Effector CD4-positive, alpha-beta T cell (primary cell): Measurements from ENCODE around the gene UFD1.

Source experiments
- DNase-seq: peaks from one replicate; pipeline ENCODE4 v3.0.0-alpha.2; 2020

UFD1 gene

GRCh38 chr22:19515654-19516377 lies 36.8 kb upstream of the UFD1 start:
- DNase-seq, result no peak

GRCh38 chr22:19514831-19515565 lies 36.0 kb upstream of the UFD1 start:
- no peak for DNase-seq

- no peak for DNase-seq
Observed at GRCh38 chr22:19513823-19514222, 34.8 kb upstream of the UFD1 start.

GRCh38 chr22:19510919-19511341 lies 31.9 kb upstream of the UFD1 start:
- no peak for DNase-seq

GRCh38 chr22:19509923-19510322 lies 30.9 kb upstream of the UFD1 start:
- no peak for DNase-seq

GRCh38 chr22:19509191-19509590 lies 30.2 kb upstream of the UFD1 start:
- DNase-seq, result no peak

GRCh38 chr22:19508024-19508776 lies 29.2 kb upstream of the UFD1 start:
- DNase-seq, result no peak

GRCh38 chr22:19507534-19507861 lies 28.5 kb upstream of the UFD1 start:
- no peak for DNase-seq

- DNase-seq, result no peak
Observed at GRCh38 chr22:19506212-19506611, 27.2 kb upstream of the UFD1 start.

GRCh38 chr22:19505735-19506126 lies 26.7 kb upstream of the UFD1 start:
- DNase-seq, result no peak

GRCh38 chr22:19504900-19505734 lies 26.1 kb upstream of the UFD1 start:
- DNase-seq, result no peak

GRCh38 chr22:19503869-19504268 lies 24.9 kb upstream of the UFD1 start:
- no peak for DNase-seq

GRCh38 chr22:19503367-19503766 lies 24.4 kb upstream of the UFD1 start:
- DNase-seq, result no peak

- DNase-seq, result no peak
Observed at GRCh38 chr22:19501897-19502447, 23.0 kb upstream of the UFD1 start.

GRCh38 chr22:19499880-19500242 lies 20.9 kb upstream of the UFD1 start:
- DNase-seq, result no peak

- DNase-seq, result no peak
Observed at GRCh38 chr22:19499236-19499879, 20.4 kb upstream of the UFD1 start.

- DNase-seq, result no peak
Observed at GRCh38 chr22:19498866-19499190, 19.8 kb upstream of the UFD1 start.

- no peak for DNase-seq
Observed at GRCh38 chr22:19498154-19498865, 19.3 kb upstream of the UFD1 start.

- DNase-seq, result no peak
Observed at GRCh38 chr22:19497245-19497644, 18.3 kb upstream of the UFD1 start.

- DNase-seq, result no peak
Observed at GRCh38 chr22:19496324-19496630, 17.3 kb upstream of the UFD1 start.

GRCh38 chr22:19495562-19496323 lies 16.8 kb upstream of the UFD1 start:
- no peak for DNase-seq
